ENCODE results near the gene OR4D1.

DNA sequence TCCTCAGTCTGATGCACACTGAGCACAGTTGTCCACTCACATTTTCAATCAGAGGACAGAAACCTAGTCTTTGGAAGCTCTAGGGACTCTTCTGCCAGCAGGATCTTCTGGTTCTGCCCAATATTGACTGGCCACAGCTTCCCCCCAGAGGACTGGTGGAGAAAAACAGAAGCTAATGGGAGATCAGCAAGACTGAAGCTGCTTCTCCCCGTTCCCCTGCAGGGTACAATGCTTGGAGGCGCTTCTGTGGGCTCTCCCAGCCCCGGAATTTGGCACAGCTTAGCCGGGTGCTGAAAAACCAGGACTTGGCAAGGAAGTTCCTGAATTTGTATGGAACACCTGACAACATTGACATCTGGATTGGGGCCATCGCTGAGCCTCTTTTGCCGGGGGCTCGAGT lies 54.7 kb downstream of the OR4D1 start:
- TF ChIP-seq, protein P1, sequence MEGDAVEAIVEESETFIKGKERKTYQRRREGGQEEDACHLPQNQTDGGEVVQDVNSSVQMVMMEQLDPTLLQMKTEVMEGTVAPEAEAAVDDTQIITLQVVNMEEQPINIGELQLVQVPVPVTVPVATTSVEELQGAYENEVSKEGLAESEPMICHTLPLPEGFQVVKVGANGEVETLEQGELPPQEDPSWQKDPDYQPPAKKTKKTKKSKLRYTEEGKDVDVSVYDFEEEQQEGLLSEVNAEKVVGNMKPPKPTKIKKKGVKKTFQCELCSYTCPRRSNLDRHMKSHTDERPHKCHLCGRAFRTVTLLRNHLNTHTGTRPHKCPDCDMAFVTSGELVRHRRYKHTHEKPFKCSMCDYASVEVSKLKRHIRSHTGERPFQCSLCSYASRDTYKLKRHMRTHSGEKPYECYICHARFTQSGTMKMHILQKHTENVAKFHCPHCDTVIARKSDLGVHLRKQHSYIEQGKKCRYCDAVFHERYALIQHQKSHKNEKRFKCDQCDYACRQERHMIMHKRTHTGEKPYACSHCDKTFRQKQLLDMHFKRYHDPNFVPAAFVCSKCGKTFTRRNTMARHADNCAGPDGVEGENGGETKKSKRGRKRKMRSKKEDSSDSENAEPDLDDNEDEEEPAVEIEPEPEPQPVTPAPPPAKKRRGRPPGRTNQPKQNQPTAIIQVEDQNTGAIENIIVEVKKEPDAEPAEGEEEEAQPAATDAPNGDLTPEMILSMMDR (conservative IDR thresholded peaks at IDR 0.05 in 1 of 2, IDR thresholded peaks at IDR 0.05 in 1 of 2; ENCODE audit: low read depth in 1 of 2, low read length in 2 of 2) = no peak
- TF ChIP-seq EZH2 (IDR thresholded peaks at IDR 0.05; ENCODE audit: low read length, missing control alignments) = no peak

All from fibroblast of lung (primary cell).